GM12873 (cell line): ENCODE measurements around the gene TNPO1.

Source experiments
- TF ChIP-seq, protein P1 (sequence below): IDR thresholded peaks from 2 replicates; pipeline ENCODE4 v1.5.1; 2012; ENCODE audit warnings: low read depth, mild to moderate bottlenecking, moderate library complexity, low read length, control low read depth; ENCODE audit not compliant: insufficient read depth; ENCODE audit errors: missing control alignments

Gene TNPO1

DNA sequence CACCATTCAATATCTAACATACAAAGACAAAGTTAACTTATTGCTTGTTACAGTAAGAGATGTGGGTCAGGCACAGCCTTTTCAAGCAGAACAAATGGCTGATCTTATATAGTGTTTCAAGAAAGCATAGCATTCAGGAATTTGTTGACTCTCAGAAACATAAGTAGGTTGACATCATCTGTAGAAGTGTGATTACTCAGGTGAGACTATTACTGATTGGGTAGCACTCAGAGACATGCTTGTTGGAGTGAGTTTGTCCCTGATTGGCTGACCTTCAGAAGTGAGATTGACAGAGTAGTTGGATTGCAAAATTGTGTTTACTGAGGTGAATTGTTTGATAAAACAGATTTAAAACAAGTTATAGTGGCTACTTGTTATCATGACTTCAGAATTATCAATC is 30.7 kb upstream of the TNPO1 start:
- TF ChIP-seq, protein P1, sequence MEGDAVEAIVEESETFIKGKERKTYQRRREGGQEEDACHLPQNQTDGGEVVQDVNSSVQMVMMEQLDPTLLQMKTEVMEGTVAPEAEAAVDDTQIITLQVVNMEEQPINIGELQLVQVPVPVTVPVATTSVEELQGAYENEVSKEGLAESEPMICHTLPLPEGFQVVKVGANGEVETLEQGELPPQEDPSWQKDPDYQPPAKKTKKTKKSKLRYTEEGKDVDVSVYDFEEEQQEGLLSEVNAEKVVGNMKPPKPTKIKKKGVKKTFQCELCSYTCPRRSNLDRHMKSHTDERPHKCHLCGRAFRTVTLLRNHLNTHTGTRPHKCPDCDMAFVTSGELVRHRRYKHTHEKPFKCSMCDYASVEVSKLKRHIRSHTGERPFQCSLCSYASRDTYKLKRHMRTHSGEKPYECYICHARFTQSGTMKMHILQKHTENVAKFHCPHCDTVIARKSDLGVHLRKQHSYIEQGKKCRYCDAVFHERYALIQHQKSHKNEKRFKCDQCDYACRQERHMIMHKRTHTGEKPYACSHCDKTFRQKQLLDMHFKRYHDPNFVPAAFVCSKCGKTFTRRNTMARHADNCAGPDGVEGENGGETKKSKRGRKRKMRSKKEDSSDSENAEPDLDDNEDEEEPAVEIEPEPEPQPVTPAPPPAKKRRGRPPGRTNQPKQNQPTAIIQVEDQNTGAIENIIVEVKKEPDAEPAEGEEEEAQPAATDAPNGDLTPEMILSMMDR = no peak

- TF ChIP-seq, protein P1 = no peak
Observed at GRCh38 chr5:72786676-72787075, 29.8 kb upstream of the TNPO1 start.

DNA sequence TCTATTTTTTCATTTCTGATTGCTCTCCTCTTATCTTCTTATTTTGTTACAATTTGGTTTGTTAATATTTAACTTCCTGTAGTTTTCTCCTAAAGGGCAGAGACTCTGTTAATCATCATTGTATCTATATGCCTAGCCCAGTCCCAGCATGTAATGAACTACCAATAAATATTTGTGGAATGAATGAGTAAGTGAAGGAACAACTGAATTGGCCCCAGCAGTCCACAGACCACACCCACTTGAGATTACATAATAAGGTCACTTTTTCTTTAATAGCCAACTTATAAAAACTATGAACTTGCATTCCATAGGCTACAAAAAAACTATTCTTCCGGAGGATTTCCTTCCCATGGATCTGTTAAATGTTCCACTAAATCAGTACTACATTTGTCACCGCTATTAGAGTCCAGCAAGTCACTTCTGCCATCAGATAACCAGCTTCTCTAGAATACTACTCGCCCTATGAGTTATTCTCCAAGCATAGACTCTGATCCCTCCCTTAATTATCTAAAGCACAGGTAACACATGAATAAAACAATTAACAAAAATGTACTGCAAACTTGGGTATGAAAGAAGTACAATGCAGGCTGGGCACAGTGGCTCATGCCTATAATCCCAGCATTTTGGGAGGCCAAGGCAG is 27.5 kb upstream of the TNPO1 start:
- TF ChIP-seq, protein P1 = no peak

GRCh38 chr5:72790186-72790585 is 26.3 kb upstream of the TNPO1 start:
- TF ChIP-seq, protein P1 = no peak

DNA sequence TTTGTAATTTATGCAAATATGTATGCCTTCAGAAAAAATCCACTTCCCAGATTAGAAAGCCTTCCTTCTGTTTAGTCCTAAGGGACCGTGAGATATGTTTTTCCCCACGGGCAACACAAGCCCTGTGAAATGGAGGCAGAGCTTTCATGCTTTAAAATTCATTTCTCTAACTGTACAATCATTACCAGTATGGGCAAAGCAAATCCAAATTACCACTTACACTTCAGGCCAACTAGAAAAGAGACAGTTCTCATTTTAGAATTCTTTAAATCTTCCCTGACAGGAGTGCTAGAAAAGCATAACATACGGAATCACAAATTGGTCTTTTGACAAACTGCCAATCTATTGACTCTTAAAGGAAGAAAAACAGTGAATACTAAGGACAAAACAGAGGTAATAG is 20.5 kb upstream of the TNPO1 start:
- TF ChIP-seq, protein P1 = no peak

- TF ChIP-seq, protein P1 = no peak
Observed at GRCh38 chr5:72799721-72800120, 16.7 kb upstream of the TNPO1 start.

- TF ChIP-seq, protein P1 = no peak
Observed at GRCh38 chr5:72811849-72812248, 4.6 kb upstream of the TNPO1 start.
